ENCODE results near the gene IPO7.
"Not testable (repeated sequence)": the region's sequence is repeated elsewhere in the genome, so short reads cannot be mapped to it uniquely, and the experiment has no call there.

Gene IPO7

DNA sequence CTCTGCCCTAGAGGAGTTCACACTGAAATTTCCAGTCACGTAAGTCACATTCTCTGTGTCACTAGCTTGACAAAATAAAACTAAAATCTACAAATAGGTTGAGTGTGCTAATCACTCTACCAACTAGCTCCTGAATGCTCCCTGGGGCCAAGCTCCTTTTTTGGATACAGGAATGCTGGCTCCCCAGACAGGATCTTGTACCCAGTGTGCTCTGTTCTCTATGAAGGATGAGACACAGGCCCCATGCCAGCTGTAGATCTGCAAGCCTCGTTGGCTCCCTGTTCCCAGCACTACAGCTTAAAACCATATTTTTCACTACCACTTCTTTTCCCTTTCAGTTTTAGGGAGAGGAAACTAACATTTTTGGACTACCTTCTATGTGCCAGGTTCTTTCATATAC is 3.7 kb upstream of the IPO7 start:
- peaks cover 8% of the 10 kb centered on the region for H3K36me3 Mint-ChIP-seq
- H3K27ac Mint-ChIP-seq: no peak overlapping the region
- peaks cover 14% of the 10 kb centered on the region for H3K4me1 Mint-ChIP-seq
- H3K27me3 Mint-ChIP-seq: peaks cover 10% of the 10 kb centered on the region
- no peak for DNase-seq
- CTCF ChIA-PET: interaction anchor here (0.6 kb wide), 1 partner anchor 213 kb away, joined by 3 read pairs; no protein-coding TSS in a partner anchor
- no peaks in the 10 kb centered on the region for H3K9me3 Mint-ChIP-seq
- H3K4me3 Mint-ChIP-seq: no peak overlapping the region

DNA sequence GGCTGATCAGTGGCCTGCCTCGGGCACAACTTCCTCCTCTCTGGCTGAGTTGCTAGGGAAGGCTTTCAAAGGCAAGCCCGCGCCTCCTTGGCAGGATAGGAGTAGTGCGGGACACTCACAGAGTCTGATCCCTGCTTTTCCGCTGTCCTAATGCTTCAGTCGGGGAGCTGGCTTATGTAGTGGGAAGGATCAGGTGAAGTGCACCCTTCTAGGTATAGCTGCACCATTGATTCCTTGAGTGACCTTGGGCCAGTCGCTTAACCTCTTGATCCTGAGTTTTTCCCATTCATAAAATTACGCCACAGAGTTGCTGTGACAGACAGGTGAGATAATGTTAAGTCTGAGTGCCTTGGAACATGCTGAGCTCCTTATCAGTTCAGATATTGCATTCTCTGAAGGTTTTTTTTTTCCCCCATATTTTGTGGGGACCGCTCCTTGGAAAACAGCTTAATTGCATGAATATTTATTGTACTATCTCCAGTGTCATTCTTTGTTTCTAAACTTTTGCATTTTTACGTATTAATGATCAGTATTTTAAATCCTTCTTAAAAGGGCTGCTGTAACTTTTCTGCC is 961 bp downstream of the IPO7 start:
- Mint-ChIP-seq H3K4me3 (peak overlapping the region; percentile 94), H3K4me1 (peaks cover 35% of the 10 kb centered on the region), H3K27ac (peak overlapping the region; percentile 91), H3K36me3 (peaks cover 18% of the 10 kb centered on the region), H3K27me3 (no peaks in the 10 kb centered on the region), H3K9me3 (no peaks in the 10 kb centered on the region)
- DNase-seq: peak; percentile 22
- CTCF ChIA-PET: interaction anchor here (0.6 to 2.0 kb wide), 6 partner anchors 25 to 306 kb away, joined by 3 to 4 read pairs (median 3); no protein-coding TSS in a partner anchor

DNA sequence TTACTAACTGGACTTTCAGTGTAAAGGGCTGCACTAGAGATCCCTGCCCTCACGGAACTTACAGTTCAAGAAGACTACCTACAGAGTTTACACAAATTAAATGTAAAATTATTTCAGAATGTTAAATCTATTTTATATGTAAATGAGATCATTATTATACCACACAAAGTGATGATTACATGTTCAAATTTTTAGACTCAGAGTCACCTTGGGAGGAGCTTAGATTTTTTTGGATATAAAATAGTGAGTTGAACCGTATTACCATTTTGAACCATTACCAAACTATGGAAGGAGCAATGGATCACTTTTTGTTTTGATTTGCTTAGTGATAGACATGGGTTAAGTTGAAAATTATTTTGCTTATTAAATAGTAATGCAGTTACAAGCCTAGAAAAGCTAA is 1.6 kb downstream of the IPO7 start:
- DNase-seq: no peak
- CTCF ChIA-PET: interaction anchor here (0.9 to 2.0 kb wide), 4 partner anchors 24 to 73 kb away, joined by 3 to 4 read pairs (median 3); no protein-coding TSS in a partner anchor
- Mint-ChIP-seq H3K9me3 (no peaks in the 10 kb centered on the region), H3K36me3 (peaks cover 18% of the 10 kb centered on the region), H3K4me1 (peaks cover 37% of the 10 kb centered on the region), H3K27me3 (no peaks in the 10 kb centered on the region), H3K4me3 (peak overlapping the region; percentile 94), H3K27ac (no peak overlapping the region)

DNA sequence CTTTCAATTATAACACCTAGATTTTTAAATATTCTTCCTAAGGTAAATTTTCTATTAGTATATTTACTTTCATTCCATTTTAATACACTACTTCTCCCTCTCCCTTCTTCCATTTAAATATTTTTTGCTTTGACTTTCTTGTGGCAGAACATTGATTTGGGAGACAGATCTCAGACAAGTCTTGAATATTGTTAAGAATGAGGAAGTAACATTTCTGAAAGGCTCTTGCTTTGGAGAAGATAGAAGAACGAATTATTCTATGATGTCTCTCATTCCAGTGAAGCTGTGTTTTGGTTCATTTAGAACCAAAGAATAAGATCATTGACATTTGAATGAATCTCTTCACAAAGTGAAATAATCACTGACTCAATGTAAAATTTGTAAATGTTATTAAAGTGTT is 2.4 kb downstream of the IPO7 start:
- Mint-ChIP-seq H3K9me3 (no peaks in the 10 kb centered on the region), H3K4me1 (peaks cover 40% of the 10 kb centered on the region), H3K27ac (no peak overlapping the region), H3K36me3 (peaks cover 19% of the 10 kb centered on the region), H3K27me3 (no peaks in the 10 kb centered on the region), H3K4me3 (peak overlapping the region; percentile 46)
- CTCF ChIA-PET: interaction anchor here (2.0 kb wide), 1 partner anchor 73 kb away, joined by 4 read pairs; no protein-coding TSS in a partner anchor
- DNase-seq: no peak

DNA sequence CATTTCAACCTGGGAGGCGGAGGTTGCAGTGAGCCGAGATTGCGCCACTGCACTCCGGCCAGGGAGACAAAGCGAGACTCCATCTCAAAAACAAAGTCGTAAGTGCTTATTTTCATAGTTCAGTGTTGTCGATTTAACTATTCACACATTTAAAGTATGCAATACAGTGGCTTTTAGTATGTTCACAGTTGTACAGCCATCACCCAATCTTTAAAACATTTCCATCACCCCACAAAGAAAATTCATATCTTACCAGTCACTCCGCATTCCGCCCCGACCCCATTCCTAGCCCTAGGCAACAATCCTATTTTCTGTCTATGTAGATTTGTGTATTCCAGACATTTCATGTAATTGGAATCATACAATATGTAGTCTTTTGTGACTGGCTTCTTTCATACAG is 11.9 kb downstream of the IPO7 start:
- DNase-seq: no peak
- H3K4me1 Mint-ChIP-seq: peaks cover 54% of the 10 kb centered on the region
- no peak overlapping the region for H3K27ac Mint-ChIP-seq
- CTCF ChIA-PET: no interaction called here
- H3K4me3 Mint-ChIP-seq: no peak overlapping the region
- no peaks in the 10 kb centered on the region for H3K27me3 Mint-ChIP-seq
- peaks cover 23% of the 10 kb centered on the region for H3K36me3 Mint-ChIP-seq
- no peaks in the 10 kb centered on the region for H3K9me3 Mint-ChIP-seq

DNA sequence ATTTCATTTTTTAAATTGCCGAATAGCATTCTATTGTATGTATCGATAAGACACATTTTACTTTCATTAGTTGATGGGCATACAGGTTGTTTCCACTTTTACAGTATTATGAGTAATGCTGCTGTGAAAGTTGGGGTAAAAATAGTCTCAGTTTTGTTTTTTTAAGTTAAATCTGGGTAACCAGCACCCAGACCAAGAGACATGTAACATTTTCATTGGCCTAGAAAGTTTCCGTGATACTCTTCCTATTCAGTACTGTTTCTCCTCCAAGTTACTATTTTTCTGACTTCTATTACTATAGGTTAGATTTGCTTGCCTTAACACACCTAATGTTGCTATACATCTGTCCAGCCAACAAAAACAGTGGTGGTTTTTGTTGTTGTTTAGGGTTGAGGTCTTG is 12.3 kb downstream of the IPO7 start:
- CTCF ChIA-PET: no interaction called here
- Mint-ChIP-seq H3K27ac (no peak overlapping the region), H3K36me3 (peaks cover 22% of the 10 kb centered on the region), H3K4me1 (peaks cover 53% of the 10 kb centered on the region), H3K27me3 (no peaks in the 10 kb centered on the region), H3K4me3 (no peak overlapping the region), H3K9me3 (no peaks in the 10 kb centered on the region)
- DNase-seq: no peak

DNA sequence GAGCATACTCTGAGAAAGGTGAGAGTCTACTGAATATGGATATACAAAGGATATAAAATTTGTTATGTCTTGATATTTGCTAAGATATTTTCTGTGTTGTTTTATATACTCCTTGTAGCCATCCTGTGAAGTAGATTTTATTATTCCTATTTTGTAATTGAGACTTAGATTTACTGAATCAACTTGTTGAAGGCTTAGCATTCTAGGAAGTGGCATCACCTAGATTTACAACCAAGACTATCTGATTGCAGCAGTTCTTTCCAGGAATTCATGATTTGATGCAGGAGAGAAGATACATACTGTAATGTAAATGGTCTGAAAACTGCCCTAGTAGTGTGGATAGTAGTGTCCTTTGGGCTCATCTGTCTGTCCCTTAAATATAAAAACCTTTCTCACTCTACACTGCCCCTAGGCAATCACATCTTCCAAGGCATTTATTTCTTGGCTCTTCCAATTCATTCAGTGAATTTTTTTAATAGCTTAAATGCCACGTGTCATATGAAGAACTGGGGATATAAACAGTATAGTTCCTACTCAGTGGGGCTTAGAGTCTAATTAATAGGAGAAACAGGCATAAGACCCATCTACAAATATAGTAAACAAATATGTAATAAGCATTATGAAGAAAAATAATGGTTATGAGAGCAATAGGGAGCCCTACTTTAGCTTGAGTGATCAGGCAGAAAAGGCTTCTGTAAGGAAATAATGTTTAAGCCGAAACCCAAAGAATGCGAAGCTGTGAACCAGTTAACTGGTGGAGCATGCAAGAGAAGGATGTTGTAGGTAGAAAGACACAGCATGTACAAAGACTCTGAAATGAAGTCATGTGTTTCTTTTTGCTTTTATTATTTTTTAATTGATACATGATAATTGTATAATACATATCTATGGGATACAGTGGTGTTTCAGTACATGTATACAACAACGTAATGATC is 13.6 kb downstream of the IPO7 start:
- no peak overlapping the region for H3K27ac Mint-ChIP-seq
- H3K9me3 Mint-ChIP-seq: no peaks in the 10 kb centered on the region
- H3K4me3 Mint-ChIP-seq: no peak overlapping the region
- DNase-seq: no peak
- no peaks in the 10 kb centered on the region for H3K27me3 Mint-ChIP-seq
- peaks cover 19% of the 10 kb centered on the region for H3K36me3 Mint-ChIP-seq
- CTCF ChIA-PET: no interaction called here
- H3K4me1 Mint-ChIP-seq: peaks cover 42% of the 10 kb centered on the region

DNA sequence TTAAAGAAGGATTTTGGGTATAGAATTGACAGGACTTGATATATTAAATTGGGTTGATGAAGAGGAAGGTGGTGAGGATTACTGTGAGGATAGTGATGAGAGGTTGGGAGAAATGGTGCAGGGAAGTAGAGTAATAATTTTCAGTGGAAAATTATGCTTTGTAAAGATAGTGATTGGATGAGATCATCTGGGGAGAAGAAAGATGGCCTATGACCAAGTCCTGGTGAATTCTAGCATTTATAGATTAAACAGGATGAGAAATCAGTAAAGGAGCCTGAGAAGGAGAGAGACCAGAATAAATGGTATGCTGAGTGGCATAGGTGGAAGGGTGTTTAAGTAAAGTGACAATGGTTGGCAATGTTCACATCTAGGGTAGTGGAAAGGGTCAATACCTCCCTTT is 15.0 kb downstream of the IPO7 start:
- CTCF ChIA-PET: no interaction called here

DNA sequence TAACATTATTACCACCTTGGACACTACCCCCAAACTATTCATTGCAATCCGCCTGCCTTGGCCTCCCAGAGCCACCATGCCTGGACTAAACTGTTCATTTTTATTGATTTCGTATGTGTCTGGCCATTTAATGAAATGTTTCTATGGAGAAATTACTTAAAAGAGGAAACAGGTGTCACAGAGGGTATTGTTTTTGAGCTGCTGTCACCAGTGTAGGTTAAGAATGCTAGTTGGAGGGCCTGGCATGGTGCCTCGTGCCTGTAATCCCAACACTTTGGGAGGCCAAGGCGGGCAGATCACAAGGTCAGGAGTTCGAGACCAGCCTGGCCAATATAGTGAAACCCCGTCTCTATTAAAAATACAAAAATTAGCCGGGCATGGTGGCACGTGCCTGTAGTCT is 17.4 kb downstream of the IPO7 start:
- CTCF ChIA-PET: interaction anchor here (1.3 kb wide), 1 partner anchor 105 kb away, joined by 4 read pairs; no protein-coding TSS in a partner anchor
- not testable (repeated sequence) for H3K9me3 Mint-ChIP-seq

More for the DNA sequence above, 15.0 kb downstream of the IPO7 start:
- Mint-ChIP-seq H3K27ac (no peak overlapping the region), H3K9me3 (no peaks in the 10 kb centered on the region), H3K4me3 (no peak overlapping the region), H3K36me3 (peaks cover 15% of the 10 kb centered on the region), H3K27me3 (no peaks in the 10 kb centered on the region), H3K4me1 (peaks cover 33% of the 10 kb centered on the region)
- DNase-seq: no peak

DNA sequence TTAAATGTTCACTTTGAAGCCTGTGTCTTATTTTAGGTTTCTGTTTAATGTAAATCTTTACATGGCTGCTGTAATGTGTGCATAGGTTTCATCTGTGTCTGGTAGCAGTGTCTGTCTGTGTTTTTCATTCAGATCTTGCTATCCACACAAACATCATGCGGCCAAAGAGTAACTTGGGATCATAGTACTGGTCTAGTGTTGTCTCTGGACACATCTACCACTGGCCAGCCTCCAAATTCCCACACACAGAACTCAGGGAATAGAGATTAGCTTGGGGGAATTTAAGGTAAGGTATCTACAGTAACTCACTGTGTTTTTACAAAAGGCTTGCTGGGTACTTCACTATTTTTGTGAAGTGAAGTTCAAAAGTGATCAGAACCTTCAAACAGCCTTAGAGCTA is 44.3 kb downstream of the IPO7 start:
- Mint-ChIP-seq H3K4me1 (no peaks in the 10 kb centered on the region), H3K9me3 (no peaks in the 10 kb centered on the region), H3K27ac (no peak overlapping the region), H3K27me3 (no peaks in the 10 kb centered on the region), H3K36me3 (peaks cover 48% of the 10 kb centered on the region), H3K4me3 (no peak overlapping the region)
- CTCF ChIA-PET: interaction anchor here (0.7 kb wide), 1 partner anchor 42 kb away, joined by 3 read pairs; no protein-coding TSS in a partner anchor
- no peak for DNase-seq

More for the DNA sequence above, 17.4 kb downstream of the IPO7 start:
- H3K27ac Mint-ChIP-seq, H3K27me3 Mint-ChIP-seq, H3K4me3 Mint-ChIP-seq, DNase-seq: not testable (repeated sequence)
- H3K4me1 Mint-ChIP-seq: peaks cover 21% of the 10 kb centered on the region
- H3K36me3 Mint-ChIP-seq: peaks cover 16% of the 10 kb centered on the region

DNA sequence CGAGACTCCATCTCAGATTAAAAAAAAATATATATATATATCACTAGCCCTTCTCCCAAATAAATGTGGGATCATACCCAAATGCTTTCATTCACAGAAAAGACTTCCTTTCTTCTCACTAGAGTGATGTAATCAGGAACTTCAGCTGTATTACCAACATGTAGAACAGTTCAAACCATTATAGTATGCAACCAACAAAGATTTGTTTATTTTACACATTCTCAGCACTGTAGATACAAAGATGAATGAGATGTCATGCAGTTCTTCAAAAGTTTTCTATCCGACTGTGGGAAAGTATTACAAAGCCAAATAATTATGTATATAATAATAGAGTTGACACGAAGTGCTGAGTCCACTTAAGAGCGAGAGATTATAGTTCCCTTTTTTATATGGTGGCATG is 54.2 kb downstream of the IPO7 start:
- no peak overlapping the region for H3K27ac Mint-ChIP-seq
- no peaks in the 10 kb centered on the region for H3K9me3 Mint-ChIP-seq
- peaks cover 3% of the 10 kb centered on the region for H3K4me1 Mint-ChIP-seq
- CTCF ChIA-PET: interaction anchor here (0.5 kb wide), 1 partner anchor 117 kb away, joined by 3 read pairs; no protein-coding TSS in a partner anchor
- no peak for DNase-seq
- peaks cover 61% of the 10 kb centered on the region for H3K36me3 Mint-ChIP-seq
- no peaks in the 10 kb centered on the region for H3K27me3 Mint-ChIP-seq
- no peak overlapping the region for H3K4me3 Mint-ChIP-seq

DNA sequence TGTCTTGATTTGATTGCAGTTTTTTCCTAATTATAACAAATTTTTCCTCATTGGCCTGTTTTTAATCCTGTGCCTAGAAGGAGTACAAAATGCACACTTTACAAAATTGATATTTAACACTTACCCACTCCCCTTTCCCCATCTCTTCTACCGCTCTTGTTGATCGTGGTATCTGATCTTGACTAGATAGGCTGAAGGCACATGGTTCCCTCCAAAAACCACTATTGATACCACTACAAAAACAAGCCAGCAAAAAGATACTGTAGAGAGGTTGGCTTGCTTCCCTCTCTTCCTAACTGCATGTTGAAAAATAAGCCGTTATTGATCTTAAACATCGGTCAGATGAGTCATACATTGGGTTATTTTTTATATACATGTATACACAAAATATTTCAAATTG is 61.8 kb downstream of the IPO7 start:
- H3K36me3 Mint-ChIP-seq: peaks cover 34% of the 10 kb centered on the region
- CTCF ChIA-PET: no interaction called here
- H3K4me3 Mint-ChIP-seq: no peak overlapping the region
- no peak overlapping the region for H3K27ac Mint-ChIP-seq
- peaks cover 7% of the 10 kb centered on the region for H3K4me1 Mint-ChIP-seq
- H3K9me3 Mint-ChIP-seq: no peaks in the 10 kb centered on the region
- no peaks in the 10 kb centered on the region for H3K27me3 Mint-ChIP-seq
- DNase-seq: no peak

DNA sequence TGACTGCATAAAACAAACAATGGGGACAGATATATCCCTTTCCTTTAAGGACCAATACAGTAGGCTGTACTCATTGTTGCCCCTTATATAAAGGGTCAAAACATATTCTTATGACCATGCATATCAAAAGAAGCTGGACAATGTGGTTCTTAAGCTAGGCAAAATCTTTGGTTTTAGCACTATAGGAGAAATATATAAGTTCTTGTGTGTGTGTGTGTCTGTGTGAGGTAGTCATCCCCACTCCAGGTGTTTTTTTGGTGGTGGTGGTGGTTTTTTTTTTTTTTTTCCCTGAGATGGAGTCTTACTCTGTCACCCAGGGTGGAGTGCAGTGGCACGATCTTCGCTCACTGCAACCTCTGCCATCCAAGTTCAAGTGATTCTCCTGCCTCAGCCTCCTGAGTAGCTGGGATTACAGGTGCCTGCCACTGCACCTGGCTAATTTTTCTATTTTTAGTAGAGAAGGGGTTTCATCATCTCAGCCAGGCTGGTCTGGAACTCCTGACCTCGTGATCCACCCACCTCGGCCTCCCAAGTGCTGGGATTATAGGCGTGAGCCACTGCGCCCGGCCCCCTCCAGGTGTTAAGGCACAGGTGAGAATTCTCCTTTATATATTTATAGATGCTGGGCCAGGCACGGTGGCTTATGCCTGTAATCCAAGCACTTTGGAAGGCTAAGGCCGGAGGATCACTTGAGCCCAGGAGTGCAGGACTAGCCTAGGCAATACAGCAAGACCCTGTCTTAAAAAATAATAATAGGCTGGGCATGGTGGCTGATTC is 64.3 kb downstream of the IPO7 start:
- H3K4me3 Mint-ChIP-seq: no peak overlapping the region
- H3K4me1 Mint-ChIP-seq: peaks cover 7% of the 10 kb centered on the region
- DNase-seq: no peak
- peaks cover 31% of the 10 kb centered on the region for H3K36me3 Mint-ChIP-seq
- H3K9me3 Mint-ChIP-seq: peaks cover 9% of the 10 kb centered on the region
- CTCF ChIA-PET: interaction anchor here (1.6 kb wide), 1 partner anchor 11 kb away, joined by 6 read pairs; no protein-coding TSS in a partner anchor
- H3K27me3 Mint-ChIP-seq: no peaks in the 10 kb centered on the region
- no peak overlapping the region for H3K27ac Mint-ChIP-seq

DNA sequence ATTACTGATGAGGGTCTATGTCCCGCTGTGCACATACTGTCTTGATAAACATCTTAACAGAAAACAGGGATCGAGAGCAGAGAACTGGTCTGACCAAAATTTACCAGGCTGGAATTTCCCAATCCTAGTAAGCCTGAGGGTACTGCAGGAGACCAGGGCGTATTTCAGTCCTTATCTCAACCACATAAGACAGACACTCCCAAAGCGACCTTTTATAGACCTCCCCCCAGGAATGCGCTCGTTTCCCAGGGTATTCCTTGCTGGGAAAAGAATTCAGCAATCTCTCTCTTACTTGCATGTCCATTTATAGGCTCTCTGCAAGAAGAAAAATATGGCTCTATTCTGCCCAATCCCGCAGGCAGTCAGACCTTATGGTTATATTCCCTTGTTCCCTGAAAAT is 67.6 kb downstream of the IPO7 start:
- not testable (repeated sequence) for H3K27ac Mint-ChIP-seq

More for the DNA sequence above, 67.6 kb downstream of the IPO7 start:
- H3K4me3 Mint-ChIP-seq, CTCF ChIA-PET, DNase-seq, H3K9me3 Mint-ChIP-seq, H3K4me1 Mint-ChIP-seq, H3K27me3 Mint-ChIP-seq: not testable (repeated sequence)
- peaks cover 15% of the 10 kb centered on the region for H3K36me3 Mint-ChIP-seq

Measured in activated naive CD4-positive, alpha-beta T cell treated with anti-CD3 and anti-CD28 coated beads, Interleukin-2, amount 10 ng/mL, durations not matched to agents 7 days and 5 days (primary cell).